ENCODE results near the gene MEGF6.

MEGF6 gene

GRCh38 chr1:3453891-3454810 lies 157.2 kb downstream of the MEGF6 start, which contains the start of gene ARHGEF16:
ARHGEF16 (plus strand) TSS chr1:3454665; CDS start chr1:3463085, 8,420 bp downstream.
- peak; percentile 71 for DNase-seq

- DNase-seq, result peak; percentile 66
Measured at GRCh38 chr1:3453203-3453761, 158.0 kb downstream of the MEGF6 start.

GRCh38 chr1:3452866-3453175 lies 158.5 kb downstream of the MEGF6 start:
- no peak for DNase-seq

DNA sequence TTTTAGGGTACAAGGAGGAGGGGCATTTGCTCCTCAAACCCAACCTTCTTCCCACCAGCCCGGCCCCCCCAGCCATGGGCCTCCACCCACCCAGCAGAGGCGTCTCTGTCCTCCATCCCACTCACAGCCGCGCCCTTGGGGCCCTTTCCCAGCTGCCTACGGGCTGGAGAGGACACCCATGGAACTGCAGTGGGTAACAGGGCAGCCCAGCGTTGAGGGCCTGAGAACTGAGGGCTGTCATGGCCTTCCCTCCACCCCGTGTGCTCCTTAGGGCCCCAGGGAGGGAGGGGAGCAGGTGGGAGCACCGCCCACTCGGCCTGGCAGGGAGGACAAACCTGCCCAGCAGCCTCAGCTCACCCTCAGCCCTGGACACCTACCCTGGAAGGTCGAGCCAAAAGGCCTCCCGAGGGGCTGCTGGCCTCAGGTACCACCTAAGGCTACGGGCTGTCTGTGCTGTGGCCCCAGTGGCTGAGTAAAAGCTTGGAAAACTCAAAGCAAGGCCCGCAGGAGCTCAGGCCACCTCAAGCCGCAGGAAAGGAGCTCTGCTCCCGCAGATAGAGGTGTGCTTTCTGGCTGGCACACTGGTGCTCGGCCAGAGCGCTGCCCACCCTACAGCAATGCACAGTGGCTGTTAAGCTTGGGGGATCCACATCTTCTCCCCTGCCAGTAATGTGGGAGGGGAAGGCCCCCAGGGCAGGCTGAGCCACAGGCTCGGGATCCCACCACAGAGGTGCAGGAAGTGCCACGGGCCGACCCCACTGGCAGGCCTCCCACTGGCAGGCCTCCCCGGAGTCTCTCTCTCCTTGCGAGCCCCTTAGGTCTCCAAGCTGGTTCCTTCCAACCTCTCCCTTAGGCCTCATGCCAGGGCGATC lies 159.1 kb downstream of the MEGF6 start:
- no peak for DNase-seq

GRCh38 chr1:3450983-3451382 lies 160.3 kb downstream of the MEGF6 start:
- no peak for DNase-seq

DNA sequence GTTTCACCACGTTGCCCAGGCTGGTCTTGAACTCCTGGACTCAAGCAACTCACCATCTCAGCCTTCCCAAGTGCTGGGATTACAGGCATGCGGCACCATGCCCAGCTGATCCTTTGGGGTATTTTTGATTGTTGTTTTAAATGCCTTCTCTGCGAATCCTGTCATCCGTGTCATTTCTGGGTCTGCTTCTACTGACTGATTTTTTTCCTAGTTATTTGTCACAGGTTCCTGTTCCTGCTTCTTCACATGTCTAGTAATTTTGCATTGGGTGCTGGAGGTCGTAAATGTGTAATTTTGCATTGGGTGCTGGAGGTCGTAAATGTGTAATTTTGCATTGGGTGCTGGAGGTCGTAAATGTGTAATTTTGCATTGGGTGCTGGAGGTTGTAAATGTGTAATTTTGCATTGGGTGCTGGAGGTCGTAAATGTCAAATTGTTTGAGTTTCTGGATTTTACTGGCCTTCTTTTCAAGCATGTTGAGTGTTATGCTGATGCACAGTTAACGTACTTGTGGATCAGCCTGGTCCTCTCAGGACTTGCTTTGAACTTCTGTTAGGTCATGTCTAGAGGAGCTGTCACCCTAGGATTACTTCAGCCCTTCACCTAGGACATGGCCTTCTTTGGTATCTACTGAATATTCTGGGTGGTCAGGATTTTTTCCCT lies 161.0 kb downstream of the MEGF6 start:
- no peak for DNase-seq

DNA sequence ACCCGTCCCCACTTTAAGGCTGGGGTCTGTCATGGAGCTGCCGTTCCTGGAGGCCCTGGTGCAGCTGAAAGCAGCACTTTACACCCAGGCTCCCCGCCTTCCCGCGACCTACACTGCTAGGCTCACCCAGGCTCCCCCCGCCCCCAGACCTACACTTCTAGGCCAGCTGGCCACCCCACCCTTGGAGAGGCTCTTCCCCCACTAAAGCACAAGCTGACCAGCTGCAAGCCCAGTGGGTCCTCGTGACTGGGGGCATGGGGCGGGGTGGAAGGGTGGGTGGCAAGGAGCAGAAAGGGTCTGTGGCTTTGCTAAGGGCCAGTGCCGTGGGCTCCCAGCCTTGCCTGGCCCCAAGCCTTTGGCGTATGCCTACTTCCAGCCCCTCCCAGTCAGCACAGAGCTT lies 166.6 kb downstream of the MEGF6 start:
- no peak for DNase-seq

DNA sequence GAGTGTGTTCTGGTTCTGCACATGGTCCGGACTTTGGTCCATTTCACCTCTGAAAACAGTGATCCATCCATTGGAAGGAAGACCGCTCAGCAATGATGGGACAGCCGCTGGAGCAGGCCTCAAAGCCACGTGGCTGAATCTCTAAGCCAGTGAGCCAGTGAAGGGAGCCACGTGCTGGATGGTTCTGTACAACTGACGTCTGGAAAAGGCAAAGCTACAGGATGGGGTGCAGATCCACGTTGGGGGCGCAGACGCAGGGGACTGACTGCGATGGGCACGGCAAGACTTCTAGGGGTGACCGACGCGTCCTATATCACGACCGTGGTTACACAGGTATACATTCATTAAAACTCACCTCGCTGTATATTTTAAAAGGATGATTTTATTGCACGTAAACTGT lies 167.0 kb downstream of the MEGF6 start:
- no peak for DNase-seq

- DNase-seq, result no peak
Measured at GRCh38 chr1:3443807-3444206, 167.5 kb downstream of the MEGF6 start.

- DNase-seq, result no peak
Measured at GRCh38 chr1:3442901-3443300, 168.4 kb downstream of the MEGF6 start.

DNA sequence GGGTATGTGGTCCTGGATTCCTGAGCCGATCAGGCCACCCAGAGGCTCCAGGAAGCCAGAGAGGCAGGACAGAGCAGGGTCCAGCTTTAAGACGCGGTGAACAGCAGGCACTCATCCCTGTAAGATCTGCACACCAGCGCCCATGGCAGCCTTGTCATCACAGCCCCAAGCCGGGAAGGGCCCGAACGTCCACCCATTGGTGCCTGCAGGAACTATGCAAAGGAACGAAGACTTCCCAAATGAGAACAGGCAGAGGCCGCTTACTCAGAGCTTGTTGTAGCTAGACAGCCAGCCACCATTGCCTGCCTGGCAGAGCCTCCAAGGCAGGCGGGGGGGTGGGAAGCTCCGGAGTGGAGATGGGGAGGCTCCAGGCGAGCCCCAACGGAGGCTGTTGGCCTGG lies 169.0 kb downstream of the MEGF6 start:
- DNase-seq, result no peak

GRCh38 chr1:3441880-3442279 lies 169.4 kb downstream of the MEGF6 start:
- DNase-seq, result no peak

DNA sequence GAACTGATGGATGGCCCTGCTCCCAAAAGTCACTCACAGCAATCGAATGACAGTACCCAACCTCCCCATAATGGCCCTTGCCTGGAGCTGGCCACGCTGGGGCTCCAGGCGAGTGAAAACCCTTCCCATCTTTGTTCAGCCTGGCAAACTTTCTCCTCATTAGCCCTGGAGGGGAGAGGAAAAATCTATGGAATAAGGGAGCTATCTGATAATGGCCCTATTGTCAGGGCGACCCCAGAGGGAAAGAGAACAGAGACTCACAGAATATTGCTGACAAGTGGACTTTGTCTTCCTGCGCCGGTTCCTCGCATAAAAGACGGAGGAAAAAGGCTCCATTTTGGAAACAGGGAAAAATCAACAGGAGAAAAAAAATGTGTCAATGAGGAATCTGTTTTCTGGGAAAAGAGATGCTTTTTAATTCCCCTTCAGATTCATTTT lies 169.9 kb downstream of the MEGF6 start:
- no peak for DNase-seq

DNA sequence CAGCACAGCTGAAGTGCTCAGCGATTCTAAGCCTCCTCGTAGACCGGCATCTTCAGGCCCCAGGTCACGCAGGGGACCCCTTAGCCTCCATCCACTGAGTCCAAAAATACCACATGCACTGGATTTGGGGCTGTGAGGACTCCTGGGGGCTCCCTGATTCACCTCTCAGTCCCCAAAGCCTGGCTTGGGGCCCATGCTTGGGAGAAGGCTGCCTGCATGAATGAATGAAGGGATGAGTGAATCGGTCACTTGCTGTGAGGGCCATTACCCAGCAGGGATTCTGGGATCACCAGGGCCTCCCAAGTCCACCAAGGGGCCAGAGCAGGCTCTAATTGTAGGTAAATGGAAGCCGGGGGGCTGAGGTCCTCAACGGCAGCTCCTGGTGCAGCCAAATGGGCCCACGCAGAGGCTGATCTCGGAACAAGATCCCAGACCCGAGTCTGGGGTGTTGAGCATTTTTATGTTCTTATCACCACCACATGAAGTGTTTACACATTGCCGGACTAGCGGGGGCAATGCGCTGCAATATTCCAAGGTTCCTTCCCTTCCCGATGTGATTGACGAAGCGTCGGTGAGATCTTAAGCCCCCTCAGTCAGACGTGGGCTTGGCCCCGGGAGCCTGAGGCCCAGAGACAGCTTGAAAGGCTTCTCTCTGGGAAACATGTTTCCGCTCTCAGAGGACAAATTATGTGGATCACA lies 170.4 kb downstream of the MEGF6 start:
- no peak for DNase-seq

DNA sequence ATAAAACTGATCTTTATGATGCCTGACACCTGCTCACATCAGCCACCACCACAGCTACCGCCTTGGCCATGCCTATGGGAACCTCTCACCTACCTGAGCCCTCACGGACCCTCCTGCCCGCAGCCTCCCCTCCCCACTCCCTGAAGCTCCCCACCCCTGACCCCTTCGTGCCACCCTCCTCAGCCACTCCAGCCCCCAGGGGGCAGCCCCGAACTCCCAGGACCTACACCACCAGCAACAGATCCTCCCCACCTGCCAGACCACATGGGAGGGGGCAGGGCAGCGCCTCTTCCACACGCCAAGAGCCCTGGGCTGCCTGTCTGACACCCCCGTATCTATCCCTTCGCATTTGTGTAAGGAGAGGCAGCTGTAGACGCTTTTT lies 171.0 kb downstream of the MEGF6 start:
- DNase-seq, result no peak
